A549 (cell line): ENCODE measurements around the gene ABLIM1.

Experiments used
- BHLHE40 ChIP-seq: IDR thresholded peaks from 2 replicates; pipeline ENCODE4 v1.6.1; 2012; ENCODE audit warnings: low read depth, low read length, inconsistent platforms
- CEBPB ChIP-seq, 2 experiments: fragments of >200 bp in 1 of 2; sonication (Bioruptor Twin) in 1 of 2; formaldehyde crosslinking in 1 of 2; IDR thresholded peaks; 2 replicates each; pipeline ENCODE4 v1.6.1; 2012 to 2016
- CHD2 ChIP-seq: fragments of 150-350 bp; IDR thresholded peaks from 2 replicates; pipeline ENCODE4 v1.6.1; 2014; ENCODE audit warnings: low read length; ENCODE audit not compliant: partially characterized antibody
- CTCF ChIP-seq: fragments of >200 bp; sonication (Bioruptor Twin); formaldehyde crosslinking; IDR thresholded peaks from 3 replicates; pipeline ENCODE4 v1.5.1; 2016
- ELK1 ChIP-seq: fragments of 150-350 bp; IDR thresholded peaks from 2 replicates; pipeline ENCODE4 v1.6.1; 2014; ENCODE audit warnings: low read depth, mild to moderate bottlenecking, low read length
- EP300 ChIP-seq, 2 experiments: fragments of >200 bp; sonication (Bioruptor Twin); formaldehyde crosslinking; IDR thresholded peaks; 2 replicates in 1 of 2; 3 replicates in 1 of 2; pipeline ENCODE4 v1.6.1; 2016 to 2017
- GATA3 ChIP-seq: IDR thresholded peaks from 2 replicates; pipeline ENCODE4 v1.6.1; 2012; ENCODE audit warnings: borderline replicate concordance
- MAX ChIP-seq: IDR thresholded peaks from 2 replicates; pipeline ENCODE4 v1.6.1; 2012
- NR3C1 ChIP-seq: fragments of >200 bp; sonication (Bioruptor Twin); formaldehyde crosslinking; IDR thresholded peaks from 3 replicates; pipeline ENCODE4 v1.6.1; 2017
- POLR2A ChIP-seq: IDR thresholded peaks from 2 replicates; pipeline ENCODE4 v1.6.1; 2012; ENCODE audit warnings: mild to moderate bottlenecking, low read length
- REST ChIP-seq: fragments of 200-600 bp; sonication (generic); IDR thresholded peaks from 2 replicates; pipeline ENCODE4 v1.6.1; 2016; ENCODE audit warnings: antibody characterized with exemption, mild to moderate bottlenecking, moderate library complexity
- SMC3 ChIP-seq: fragments of >200 bp; sonication (Bioruptor Twin); formaldehyde crosslinking; IDR thresholded peaks from 3 replicates; pipeline ENCODE4 v1.6.1; 2018; ENCODE audit warnings: inconsistent platforms
- ZFP36 ChIP-seq: fragments of 450-650 bp; IDR thresholded peaks from 2 replicates; pipeline ENCODE4 v1.6.1; 2014; ENCODE audit warnings: borderline replicate concordance; ENCODE audit not compliant: partially characterized antibody

GRCh38 chr10:114525368-114525949 is 132.6 kb downstream of the ABLIM1 start:
- TF ChIP-seq CTCF = no peak
- no peak for TF ChIP-seq ELK1
- no peak for TF ChIP-seq NR3C1
- no peak for TF ChIP-seq POLR2A
- no peak for TF ChIP-seq CEBPB (IDR thresholded peaks at IDR 0.05)
- no peak for TF ChIP-seq CHD2
- TF ChIP-seq REST = no peak
- TF ChIP-seq EP300 (IDR thresholded peaks at IDR 0.05) = no peak
- no peak for TF ChIP-seq GATA3
- TF ChIP-seq ZFP36 = no peak
- no peak for TF ChIP-seq SMC3
- no peak for TF ChIP-seq MAX
- TF ChIP-seq BHLHE40 = no peak
